Measurements from ENCODE around the gene PLAAT5. TPM values are rescaled to one million over a fixed set of nuclear protein-coding genes. Genes with fewer than 3 reads are reported as not detected.

The PLAAT5 gene
- total RNA-seq, 1 experiment from 2014 or later = not detected

GRCh38 chr11:63518548-63518947 is 27.6 kb upstream of the PLAAT5 start:
- CTCF ChIA-PET = no interaction called here
- Histone ChIP-seq H3K4me2 (ENCODE audit: low read length) (no peak overlapping the region), H3K9me3 (ENCODE audit: control insufficient read depth in 1 of 2, insufficient read depth in 1 of 2, low read depth in 1 of 2, low read length in 2 of 2) (no peaks in the 10 kb centered on the region), H3K9ac (ENCODE audit: low read length) (no peak overlapping the region), H3K36me3 (ENCODE audit: control insufficient read depth in 1 of 2, insufficient read depth in 2 of 2, low read length in 2 of 2) (no peaks in the 10 kb centered on the region), H3K79me2 (ENCODE audit: insufficient read depth, low read length) (no peaks in the 10 kb centered on the region), H4K20me1 (ENCODE audit: insufficient read depth) (no peaks in the 10 kb centered on the region), H3K27ac (ENCODE audit: low read depth, low read length) (no peak overlapping the region), H3K9me2 (ENCODE audit: insufficient read depth) (no peaks in the 10 kb centered on the region), H3K4me3 (replicated peaks in 1 of 2; ENCODE audit: low read depth in 1 of 2, low read length in 2 of 2) (no peak overlapping the region), H2AFZ (ENCODE audit: low read depth, low read length, poor library complexity, severe bottlenecking) (no peak overlapping the region), H3K4me1 (ENCODE audit: control insufficient read depth in 1 of 2, insufficient read depth in 2 of 2, low read length in 2 of 2) (no peaks in the 10 kb centered on the region), H3K27me3 (ENCODE audit: insufficient read depth, low read length) (no peaks in the 10 kb centered on the region)
- BruUV-seq (replicated peaks) = no TSS peak
- POLR2A ChIA-PET = no interaction called here
- intact Hi-C loops (cut with micrococcal nuclease) = no loop called here
- DNase-seq (ENCODE audit: low read depth, low spot score) (no peak), ATAC-seq (no peak)
- TF ChIP-seq POLR2A (IDR thresholded peaks at IDR 0.05; ENCODE audit: borderline replicate concordance, extremely low read depth, insufficient read depth, insufficient read length) (no peak), TCF7L2 (IDR thresholded peaks at IDR 0.05; ENCODE audit: borderline replicate concordance, extremely low read depth, insufficient read depth, insufficient read length) (no peak), CEBPB (IDR thresholded peaks at IDR 0.05; ENCODE audit: low read depth) (no peak), CBX3 (IDR thresholded peaks at IDR 0.05; ENCODE audit: low read depth) (no peak), REST (IDR thresholded peaks at IDR 0.05; ENCODE audit: low read depth) (no peak), CTCF (IDR thresholded peaks at IDR 0.05 in 2 of 3, conservative IDR thresholded peaks at IDR 0.05 in 1 of 3; ENCODE audit: borderline replicate concordance in 1 of 3, insufficient read depth in 1 of 3, low read depth in 2 of 3, low read length in 2 of 3) (no peak), SIN3A (IDR thresholded peaks at IDR 0.05; ENCODE audit: low read depth) (no peak), ELF1 (IDR thresholded peaks at IDR 0.05; ENCODE audit: borderline replicate concordance, low read depth) (no peak), EGR1 (IDR thresholded peaks at IDR 0.05; ENCODE audit: low read depth) (no peak), ATF3 (IDR thresholded peaks at IDR 0.05) (no peak), POLR2AphosphoS5 (IDR thresholded peaks at IDR 0.05; ENCODE audit: low read depth, low read length) (no peak), EZH2phosphoT487 (IDR thresholded peaks at IDR 0.05; ENCODE audit: borderline replicate concordance) (no peak), ZNF274 (IDR thresholded peaks at IDR 0.05; ENCODE audit: low read depth, low read length) (no peak), JUND (IDR thresholded peaks at IDR 0.05) (no peak), SRF (IDR thresholded peaks at IDR 0.05; ENCODE audit: low read depth) (no peak), MAX (IDR thresholded peaks at IDR 0.05) (no peak)
- RAD21 ChIA-PET (ENCODE audit: low non-redundant PET in 1 of 2, low total read pairs in 2 of 2, uncharacterized antibody in 2 of 2, unreplicated experiment in 2 of 2) = no interaction called here

Data from HCT116 (cell line).